Caco-2 (cell line): ENCODE results near the gene ZNF148. TPM values are rescaled to one million over a fixed set of nuclear protein-coding genes. Genes with fewer than 3 reads are reported as not detected.

Source experiments
- BruUV-seq: library from RNA; stranded (reverse); fragments of 400-500 nt; replicated peaks from 2 replicates; lab custom pipeline; 2021; lab: Mats Ljungman, UMichigan
- CTCF ChIA-PET: fragments of 300-600 bp; sonication (Branson Sonifier 250); formaldehyde crosslinking; loops from one replicate; lab custom pipeline; 2022; ENCODE audit warnings: antibody characterized with exemption; lab: Charles Lee
- POLR2A ChIA-PET: fragments of 300-600 bp; sonication (Branson Sonifier 250); formaldehyde crosslinking; loops from one replicate; lab custom pipeline; 2022; ENCODE audit warnings: antibody characterized with exemption; lab: Charles Lee
- DNase-seq, 2 experiments: peaks; one replicate each; pipeline versions ENCODE4 v3.0.0 to v3.0.0-alpha.2; 2020 to 2022
- H3K27me3 ChIP-seq: replicated peaks from 2 replicates; pipeline ENCODE4 v1.6.0; 2011; ENCODE audit warnings: low read length; ENCODE audit not compliant: control insufficient read depth, insufficient read depth
- H3K36me3 ChIP-seq: 2 replicates; pipeline ENCODE4 v1.5.1; 2011; ENCODE audit warnings: low read length; ENCODE audit not compliant: control insufficient read depth, insufficient read depth
- H3K4me1 ChIP-seq: fragments of 250-450 bp; sonication (Bioruptor Pico); 2 replicates; pipeline ENCODE4 v1.5.1; 2020; ENCODE audit warnings: mild to moderate bottlenecking
- H3K4me3 ChIP-seq: 2 replicates; pipeline ENCODE4 v1.5.1; 2011; ENCODE audit warnings: low read depth, mild to moderate bottlenecking, control low read depth, low read length
- H3K9me3 ChIP-seq: fragments of 250-450 bp; sonication (Bioruptor Pico); 2 replicates; pipeline ENCODE4 v1.5.1; 2020; ENCODE audit warnings: mild to moderate bottlenecking, moderate library complexity
- H3K27ac Mint-ChIP-seq: one replicate; pipeline ENCODE4 v1.8.0; 2022; ENCODE audit warnings: mixed read lengths; ENCODE audit not compliant: unreplicated experiment
- H3K27me3 Mint-ChIP-seq: one replicate; pipeline ENCODE4 v1.8.0; 2022; ENCODE audit warnings: mixed read lengths; ENCODE audit not compliant: insufficient read depth, unreplicated experiment
- H3K36me3 Mint-ChIP-seq: one replicate; pipeline ENCODE4 v1.8.0; 2022; ENCODE audit warnings: mild to moderate bottlenecking, mixed read lengths; ENCODE audit not compliant: insufficient read depth, unreplicated experiment
- H3K4me1 Mint-ChIP-seq: one replicate; pipeline ENCODE4 v1.8.0; 2022; ENCODE audit warnings: low read depth, mixed read lengths; ENCODE audit not compliant: unreplicated experiment
- H3K4me3 Mint-ChIP-seq: one replicate; pipeline ENCODE4 v1.8.0; 2022; ENCODE audit warnings: mild to moderate bottlenecking, moderate library complexity, mixed read lengths; ENCODE audit not compliant: unreplicated experiment
- H3K9me3 Mint-ChIP-seq: one replicate; pipeline ENCODE4 v1.8.0; 2022; ENCODE audit warnings: mixed read lengths; ENCODE audit not compliant: unreplicated experiment
- CTCF ChIP-seq, 2 experiments: fragments of 200-600 bp in 1 of 2; IDR thresholded peaks; 1 replicate in 1 of 2; 2 replicates in 1 of 2; pipeline versions ENCODE4 v1.5.1 to v1.8.0; 2011 to 2022; ENCODE audit warnings: antibody characterized with exemption in 1 of 2, control low read depth in 1 of 2, inconsistent platforms in 1 of 2, low read depth in 1 of 2, low read length in 1 of 2, mild to moderate bottlenecking in 1 of 2, moderate library complexity in 1 of 2; ENCODE audit not compliant: insufficient read depth in 1 of 2, severe bottlenecking in 1 of 2, unreplicated experiment in 1 of 2
- intact Hi-C: fragments of 100-400 bp; cut with micrococcal nuclease; formaldehyde crosslinking; loops from one replicate; pipeline ENCODE4 v1.10.0; 2022; ENCODE audit not compliant: unreplicated experiment
- total RNA-seq: library from RNA; stranded (reverse); gene quantifications from 2 replicates; pipeline ENCODE4 v1.2.3, GENCODE V29; 2022

ZNF148 gene
- total RNA-seq, 1 experiment from 2014 or later, result 33.3 TPM

DNA sequence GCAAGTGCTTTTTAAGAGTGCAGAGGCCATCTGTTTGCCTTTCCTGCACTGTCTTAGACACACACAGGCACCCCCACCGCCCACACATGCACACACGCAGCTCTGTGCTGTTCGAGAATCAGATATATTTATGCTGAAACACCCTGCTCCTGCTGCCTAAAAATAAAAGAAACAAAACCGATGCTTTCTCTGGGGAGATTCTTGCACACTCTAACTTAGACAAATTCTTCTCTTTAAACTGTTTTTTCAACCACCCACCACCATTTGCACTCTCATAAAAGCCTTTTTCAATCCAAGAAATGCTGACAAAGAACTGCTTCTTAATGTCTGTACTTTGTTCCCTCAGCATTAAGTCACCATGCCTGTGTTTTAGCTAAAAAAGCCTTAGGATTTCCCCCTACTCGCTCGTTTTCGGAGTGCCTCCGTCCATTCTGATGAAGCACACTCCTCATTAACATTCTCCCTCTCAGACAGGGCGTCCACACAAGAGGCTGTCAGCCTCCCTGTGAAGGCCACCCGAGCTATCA lies 188.8 kb downstream of the ZNF148 start:
- ChIA-PET CTCF (no interaction called here), POLR2A (no interaction called here)
- Mint-ChIP-seq H3K27me3 (no peaks in the 10 kb centered on the region), H3K27ac (no peak overlapping the region), H3K4me3 (no peak overlapping the region), H3K36me3 (peaks cover 36% of the 10 kb centered on the region), H3K9me3 (no peaks in the 10 kb centered on the region), H3K4me1 (no peaks in the 10 kb centered on the region)
- no TSS peak for BruUV-seq
- H3K9me3 ChIP-seq, result no peaks in the 10 kb centered on the region
- no peaks in the 10 kb centered on the region for H3K4me1 ChIP-seq
- H3K27me3 ChIP-seq, result no peaks in the 10 kb centered on the region
- H3K4me3 ChIP-seq, result no peak overlapping the region
- peaks cover 2% of the 10 kb centered on the region for H3K36me3 ChIP-seq
- no peak for TF ChIP-seq CTCF (IDR thresholded peaks at IDR 0.05; ENCODE audit: insufficient read depth in 1 of 2, low read depth in 1 of 2, low read length in 1 of 2, severe bottlenecking in 1 of 2, unreplicated experiment in 1 of 2)
- intact Hi-C loops, result no loop called here
- DNase-seq, result no peak

- no peak overlapping the region for H3K4me3 ChIP-seq
- TF ChIP-seq CTCF (IDR thresholded peaks at IDR 0.05; ENCODE audit: insufficient read depth in 1 of 2, low read depth in 1 of 2, low read length in 1 of 2, severe bottlenecking in 1 of 2, unreplicated experiment in 1 of 2), result no peak
- DNase-seq, result no peak
- Mint-ChIP-seq H3K27ac (no peak overlapping the region), H3K27me3 (no peaks in the 10 kb centered on the region), H3K36me3 (peaks cover 39% of the 10 kb centered on the region), H3K4me3 (no peak overlapping the region), H3K4me1 (no peaks in the 10 kb centered on the region), H3K9me3 (no peaks in the 10 kb centered on the region)
- ChIA-PET CTCF (no interaction called here), POLR2A (no interaction called here)
- H3K9me3 ChIP-seq, result no peaks in the 10 kb centered on the region
- no peaks in the 10 kb centered on the region for H3K27me3 ChIP-seq
- no TSS peak for BruUV-seq
- peaks cover 2% of the 10 kb centered on the region for H3K36me3 ChIP-seq
- intact Hi-C loops, result no loop called here
- H3K4me1 ChIP-seq, result no peaks in the 10 kb centered on the region
These were observed 189.3 kb downstream of the ZNF148 start for GRCh38 chr3:125185805-125186204.

DNA sequence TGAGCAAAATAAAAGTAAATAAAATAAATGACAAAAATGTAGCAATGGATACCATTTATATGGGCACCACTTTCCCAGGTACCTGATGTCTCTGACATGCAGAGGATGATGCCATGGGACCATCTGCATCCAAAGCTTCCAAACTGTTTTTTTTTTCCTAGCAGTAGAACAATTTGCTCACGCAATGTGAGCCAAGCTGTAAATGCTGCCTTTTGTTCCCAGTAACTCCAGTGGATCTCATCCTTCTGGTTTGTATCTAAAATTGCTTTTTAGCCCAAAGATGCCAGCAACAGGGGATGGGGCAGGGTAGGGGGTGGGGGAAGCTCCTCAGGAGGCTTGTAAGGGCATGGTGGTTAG lies 195.3 kb downstream of the ZNF148 start:
- POLR2A ChIA-PET, result no interaction called here
- H3K36me3 ChIP-seq, result no peaks in the 10 kb centered on the region

More for the DNA sequence above, 195.3 kb downstream of the ZNF148 start:
- no peak for TF ChIP-seq CTCF (IDR thresholded peaks at IDR 0.05; ENCODE audit: insufficient read depth in 1 of 2, low read depth in 1 of 2, low read length in 1 of 2, severe bottlenecking in 1 of 2, unreplicated experiment in 1 of 2)
- BruUV-seq, result no TSS peak
- Mint-ChIP-seq H3K27me3 (no peaks in the 10 kb centered on the region), H3K9me3 (no peaks in the 10 kb centered on the region), H3K4me1 (no peaks in the 10 kb centered on the region), H3K27ac (no peak overlapping the region), H3K36me3 (peaks cover 32% of the 10 kb centered on the region), H3K4me3 (no peak overlapping the region)
- Histone ChIP-seq H3K4me3 (no peak overlapping the region), H3K4me1 (no peaks in the 10 kb centered on the region), H3K9me3 (no peaks in the 10 kb centered on the region), H3K27me3 (no peaks in the 10 kb centered on the region)
- CTCF ChIA-PET, result interaction anchor here (1.8 kb wide), 1 partner anchor 30 kb away, joined by 4 read pairs; no protein-coding TSS in a partner anchor
- DNase-seq, result no peak
- intact Hi-C loops, result no loop called here
